COLO668 (cell line): ENCODE measurements around the gene PLA2G4C.
A peak's percentile ranks its signal among the peaks of the same experiment; 100 is the strongest.
"Not testable (repeated sequence)": the region's sequence is repeated elsewhere in the genome, so short reads cannot be mapped to it uniquely, and the experiment has no call there.

Experiments used
- DNase-seq: peaks from one replicate; lab custom pipeline; 2025; ENCODE audit not compliant: unreplicated experiment; lab: John Stamatoyannopoulos, UW

The PLA2G4C gene

DNA sequence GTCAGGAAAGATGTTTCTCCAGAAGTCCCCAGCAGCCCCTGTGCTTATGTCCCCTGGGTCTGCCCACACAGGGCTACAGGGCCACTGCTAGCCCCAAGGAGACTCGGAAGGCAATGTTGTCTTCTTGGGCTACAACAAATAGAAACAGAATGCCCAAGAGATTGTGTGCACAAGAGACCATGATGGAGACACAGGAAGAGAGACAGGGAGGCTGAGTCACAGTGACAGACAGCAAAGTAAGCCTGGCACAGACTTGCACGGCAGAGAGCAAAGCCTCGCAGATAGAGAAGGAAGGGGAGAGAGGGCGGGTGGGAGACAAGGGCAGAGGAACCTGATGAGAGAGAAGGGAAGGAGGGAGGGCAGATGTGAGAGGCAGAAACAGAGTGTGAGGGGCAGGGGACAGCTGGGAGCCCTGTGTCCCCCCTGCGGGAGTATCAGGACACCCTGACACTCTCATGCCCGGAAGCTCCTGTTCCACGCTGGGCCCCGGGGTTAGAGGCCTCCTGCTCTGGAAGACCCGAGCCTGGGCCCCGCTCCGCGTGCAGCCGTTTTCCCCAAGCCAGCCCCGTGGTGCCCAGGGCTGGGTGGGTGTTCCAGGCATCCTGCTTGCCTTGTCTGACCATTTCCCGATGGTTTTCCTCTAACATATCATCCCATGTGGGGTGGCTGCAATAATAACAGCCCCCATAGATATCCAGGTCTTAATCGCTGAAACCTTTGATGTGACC lies 2.7 kb upstream of the PLA2G4C start:
- no peak for DNase-seq

GRCh38 chr19:48111280-48111679 lies 663 bp upstream of the PLA2G4C start:
- DNase-seq = no peak

DNA sequence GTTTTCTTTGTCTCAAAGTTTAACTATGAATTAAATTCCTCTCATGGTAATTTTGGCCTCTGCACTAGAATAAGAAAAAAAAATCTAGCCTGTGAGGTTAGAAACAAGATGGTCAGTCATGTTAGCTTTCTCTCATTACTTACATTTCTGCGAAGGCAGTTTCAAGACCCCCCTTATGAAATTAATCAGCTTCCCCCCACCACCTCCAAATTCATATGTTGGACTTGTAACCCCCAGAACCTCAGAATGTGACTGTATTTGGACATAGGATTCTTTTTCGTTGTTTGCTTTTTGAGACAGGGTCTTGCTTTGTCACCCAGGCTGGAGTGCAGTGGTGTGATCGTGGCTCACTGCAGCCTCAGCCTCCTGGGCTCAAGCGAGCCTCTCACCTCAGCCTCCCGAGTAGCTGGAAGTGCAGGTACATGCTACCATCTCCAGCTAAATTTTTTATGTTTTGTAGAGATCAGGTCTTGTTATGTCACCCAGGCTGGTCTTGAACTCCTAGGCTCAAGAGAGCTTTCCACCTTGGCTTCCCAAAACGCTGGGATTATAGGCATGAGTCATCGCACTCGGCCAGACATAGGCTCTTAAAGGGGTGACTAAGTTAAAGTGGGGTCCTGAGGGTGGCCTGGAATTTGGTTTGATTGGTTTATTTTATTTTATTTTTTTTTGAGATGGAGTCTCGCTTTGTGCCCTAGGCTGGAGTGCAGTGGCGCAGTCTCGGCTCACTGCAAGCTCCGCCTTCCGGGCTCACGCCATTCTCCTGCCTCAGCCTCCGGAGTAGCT lies 1.4 kb downstream of the PLA2G4C start:
- no peak for DNase-seq

- DNase-seq = no peak
These were observed 6.7 kb downstream of the PLA2G4C start for GRCh38 chr19:48103922-48104321.

- peak; percentile 1 for DNase-seq
These were observed 7.5 kb downstream of the PLA2G4C start for GRCh38 chr19:48102870-48103751.

GRCh38 chr19:48095612-48096175 lies 14.9 kb downstream of the PLA2G4C start:
- DNase-seq = no peak

- DNase-seq = no peak
These were observed 15.8 kb downstream of the PLA2G4C start for GRCh38 chr19:48094855-48095203.

DNA sequence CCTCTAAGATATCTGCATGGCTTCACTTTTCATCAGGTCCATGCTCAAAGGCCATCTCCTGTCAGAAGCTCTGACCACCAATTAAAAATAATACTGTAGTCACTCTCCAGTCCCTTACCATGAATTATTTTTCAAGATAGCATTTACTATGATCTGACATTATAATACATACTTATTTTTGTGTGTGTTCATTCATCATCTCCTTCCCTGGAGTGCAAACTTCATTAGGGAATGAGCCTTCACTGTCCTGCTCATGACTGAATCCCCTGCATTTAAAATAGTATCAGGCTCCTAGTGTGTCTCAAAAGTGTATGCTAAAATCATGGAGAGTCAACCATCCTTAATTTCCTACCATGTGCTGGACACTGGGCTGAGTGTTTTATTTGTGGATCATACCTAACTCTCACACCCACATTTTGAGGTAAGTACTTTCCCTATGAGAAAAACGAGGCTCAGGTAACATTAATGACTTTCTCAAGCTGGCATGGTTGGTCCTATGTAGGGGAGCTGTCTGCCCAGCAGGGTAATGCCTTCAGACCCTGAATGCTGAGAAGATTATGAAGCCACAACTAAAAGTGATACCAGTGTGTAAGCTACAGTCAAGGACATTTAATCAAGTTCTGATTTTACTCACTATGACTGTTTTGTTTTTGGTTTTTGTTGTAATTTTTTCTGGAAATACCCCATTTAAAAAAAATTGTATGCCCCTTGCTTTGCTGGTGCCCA lies 16.3 kb downstream of the PLA2G4C start:
- no peak for DNase-seq

GRCh38 chr19:48091111-48091718 lies 19.4 kb downstream of the PLA2G4C start:
- DNase-seq = not testable (repeated sequence)

DNA sequence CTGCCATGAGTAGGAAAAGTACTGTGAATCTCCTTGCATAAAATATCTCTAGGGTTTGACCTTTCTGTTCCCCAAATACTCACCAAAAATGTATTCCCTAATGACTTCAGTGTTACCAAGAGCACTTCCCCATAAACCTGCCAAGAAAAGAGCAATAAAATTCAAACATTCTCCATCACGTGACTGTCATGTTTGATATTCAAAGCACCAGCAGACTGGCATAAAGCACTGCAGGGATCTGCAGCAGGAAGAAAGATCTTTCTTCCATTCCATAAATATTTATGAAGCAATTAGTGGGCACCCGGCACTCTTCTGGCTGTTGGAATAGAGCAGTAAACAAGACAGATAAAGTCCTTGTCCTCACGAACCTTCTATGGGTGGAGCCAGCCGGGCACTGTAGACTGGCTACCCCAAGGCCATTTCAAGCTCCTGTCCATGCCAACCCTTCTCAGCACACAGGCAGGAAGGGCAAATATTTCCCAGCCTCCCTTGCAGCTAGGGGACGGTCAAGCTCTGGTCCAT lies 20.3 kb downstream of the PLA2G4C start:
- no peak for DNase-seq

DNA sequence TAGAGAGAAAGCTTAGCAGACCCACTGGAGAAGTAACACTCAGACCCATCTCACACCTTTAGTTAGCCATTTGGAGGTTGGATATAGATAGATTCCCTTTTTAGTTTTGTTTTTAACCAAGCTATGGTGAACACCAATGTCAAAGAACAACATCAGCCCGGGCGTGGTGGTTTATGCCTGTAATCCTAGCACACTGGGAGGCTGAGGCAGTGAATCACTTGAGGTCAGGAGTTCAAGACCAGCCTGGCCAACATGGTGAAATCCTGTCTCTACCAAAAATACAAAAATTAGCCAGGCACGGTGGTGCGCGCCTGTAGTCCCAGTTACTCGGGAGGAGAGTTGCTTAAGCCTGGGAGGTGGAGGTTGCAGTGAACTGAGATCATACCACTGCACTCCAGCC lies 21.6 kb downstream of the PLA2G4C start:
- DNase-seq = not testable (repeated sequence)

- DNase-seq = no peak
These were observed 24.4 kb downstream of the PLA2G4C start for GRCh38 chr19:48085904-48086864.

DNA sequence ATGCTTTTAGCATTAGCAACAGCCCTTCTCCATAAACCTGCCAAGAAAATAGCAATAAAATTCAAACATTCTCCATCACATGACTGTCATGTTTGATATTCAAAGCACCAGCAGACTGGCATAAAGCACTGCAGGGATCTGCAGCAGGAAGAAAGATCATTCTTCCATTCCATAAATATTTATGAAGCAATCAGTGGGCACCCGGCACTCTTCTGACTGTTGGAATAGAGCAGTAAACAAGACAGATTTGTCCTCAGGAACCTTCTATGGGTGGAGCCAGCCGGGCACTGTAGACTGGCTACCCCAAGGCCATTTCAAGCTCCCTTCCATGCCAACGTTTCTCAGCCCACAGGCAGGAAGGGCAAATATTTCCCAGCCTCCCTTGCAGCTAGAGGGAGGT lies 25.5 kb downstream of the PLA2G4C start:
- DNase-seq = no peak

DNA sequence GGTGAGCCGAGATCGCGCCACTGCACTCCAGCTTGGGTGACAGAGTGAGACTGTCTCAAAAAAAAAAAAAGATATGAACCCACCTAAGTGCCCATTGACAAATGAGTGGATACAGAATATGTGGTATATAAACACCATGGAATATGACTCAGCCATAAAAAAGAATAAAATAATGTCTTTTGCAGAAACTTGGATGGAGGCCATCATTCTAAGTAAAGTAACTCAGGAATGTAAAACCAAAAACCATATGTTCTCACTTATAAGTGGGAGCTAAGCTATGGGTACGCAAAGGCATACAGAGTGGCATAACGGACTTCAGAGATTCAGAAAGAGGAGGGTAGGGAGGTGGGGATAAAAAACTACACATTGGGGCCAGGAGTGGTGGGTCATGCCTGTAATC lies 29.5 kb downstream of the PLA2G4C start:
- DNase-seq = no peak

GRCh38 chr19:48070177-48070769 lies 40.3 kb downstream of the PLA2G4C start:
- not testable (repeated sequence) for DNase-seq

GRCh38 chr19:48069435-48069834 lies 41.2 kb downstream of the PLA2G4C start:
- DNase-seq = no peak

GRCh38 chr19:48064509-48064908 lies 46.1 kb downstream of the PLA2G4C start:
- DNase-seq = no peak
